GM19025 (cell line): ENCODE measurements around the gene SLC27A4.
"Not testable (repeated sequence)": the region's sequence is repeated elsewhere in the genome, so short reads cannot be mapped to it uniquely, and the experiment has no call there.

Source experiments
- ATAC-seq: cut with Tn5 transposase; IDR thresholded peaks from one replicate; pipeline ENCODE4 v1.9.1; 2021; ENCODE audit warnings: mild to moderate bottlenecking, low read depth, moderate library complexity; ENCODE audit not compliant: unreplicated experiment

SLC27A4 gene

GRCh38 chr9:128323791-128324190, 16.5 kb upstream of the SLC27A4 start:
- no peak for ATAC-seq

- ATAC-seq, result no peak
These were observed 15.9 kb upstream of the SLC27A4 start for GRCh38 chr9:128324401-128324800.

- no peak for ATAC-seq
These were observed 14.7 kb upstream of the SLC27A4 start for GRCh38 chr9:128325629-128326028.

- ATAC-seq, result no peak
These were observed 6.9 kb upstream of the SLC27A4 start for GRCh38 chr9:128333451-128333869.

- ATAC-seq, result no peak
These were observed 5.2 kb upstream of the SLC27A4 start for GRCh38 chr9:128335161-128335560.

GRCh38 chr9:128335914-128336313, 4.4 kb upstream of the SLC27A4 start:
- no peak for ATAC-seq

- no peak for ATAC-seq
These were observed 2.4 kb upstream of the SLC27A4 start for GRCh38 chr9:128337936-128338335.

GRCh38 chr9:128338852-128339614, 1.3 kb upstream of the SLC27A4 start:
- ATAC-seq, result not testable (repeated sequence)

- no peak for ATAC-seq
These were observed 536 bp downstream of the SLC27A4 start for GRCh38 chr9:128340691-128341434.

- no peak for ATAC-seq
These were observed 1.1 kb downstream of the SLC27A4 start for GRCh38 chr9:128341435-128341849.

- ATAC-seq, result no peak
These were observed 2.8 kb downstream of the SLC27A4 start for GRCh38 chr9:128342971-128343680.

GRCh38 chr9:128343855-128344254, 3.5 kb downstream of the SLC27A4 start:
- ATAC-seq, result no peak

- no peak for ATAC-seq
These were observed 4.7 kb downstream of the SLC27A4 start for GRCh38 chr9:128344931-128345605.

GRCh38 chr9:128349125-128349524, 8.8 kb downstream of the SLC27A4 start:
- ATAC-seq, result no peak

- ATAC-seq, result no peak
These were observed 9.4 kb downstream of the SLC27A4 start for GRCh38 chr9:128349772-128350171.

- ATAC-seq, result no peak
These were observed 15.1 kb downstream of the SLC27A4 start for GRCh38 chr9:128355451-128355850.

- ATAC-seq, result no peak
These were observed 17.8 kb downstream of the SLC27A4 start for GRCh38 chr9:128358090-128358489.

GRCh38 chr9:128358861-128359260, 18.5 kb downstream of the SLC27A4 start:
- ATAC-seq, result no peak

- ATAC-seq, result no peak
These were observed 20.5 kb downstream of the SLC27A4 start for GRCh38 chr9:128360826-128361225.

- no peak for ATAC-seq
These were observed 21.1 kb downstream of the SLC27A4 start for GRCh38 chr9:128361296-128361985.
